Activated CD8-positive, alpha-beta T cell treated with anti-CD3 and anti-CD28 coated beads, Interleukin-2, amount 10 ng/mL, durations not matched to agents 7 days and 5 days (primary cell): ENCODE measurements around the gene POU6F2. TPM values are rescaled to one million over a fixed set of nuclear protein-coding genes. Genes with fewer than 3 reads are reported as not detected.

Experiments
- ATAC-seq: fragments of 150-1000 bp; cut with Tn5 transposase; one replicate; pipeline ENCODE4 v1.10.0; 2021; ENCODE audit warnings: moderate library complexity
- CTCF ChIA-PET: fragments of 350-600 bp; sonication (Branson Sonifier 250); formaldehyde crosslinking; loops from one replicate; lab custom pipeline; 2021; ENCODE audit warnings: antibody characterized with exemption; lab: Charles Lee
- POLR2A ChIA-PET: fragments of 350-600 bp; sonication (Branson Sonifier 250); formaldehyde crosslinking; loops from one replicate; lab custom pipeline; 2021; ENCODE audit warnings: antibody characterized with exemption; lab: Charles Lee
- DNase-seq: peaks from one replicate; pipeline ENCODE4 v3.0.0-alpha.2; 2020
- H3K27ac Mint-ChIP-seq: one replicate; pipeline ENCODE4 v1.8.0; 2021; ENCODE audit warnings: mild to moderate bottlenecking, mixed read lengths
- H3K27me3 Mint-ChIP-seq: one replicate; pipeline ENCODE4 v1.8.0; 2021; ENCODE audit warnings: low read depth, mixed read lengths
- H3K36me3 Mint-ChIP-seq: one replicate; pipeline ENCODE4 v1.8.0; 2021; ENCODE audit warnings: low read depth, mixed read lengths
- H3K4me1 Mint-ChIP-seq: one replicate; pipeline ENCODE4 v1.8.0; 2021; ENCODE audit warnings: low read depth, mixed read lengths
- H3K4me3 Mint-ChIP-seq: one replicate; pipeline ENCODE4 v1.8.0; 2021; ENCODE audit warnings: mild to moderate bottlenecking, mixed read lengths
- H3K9me3 Mint-ChIP-seq: one replicate; pipeline ENCODE4 v1.8.0; 2022; ENCODE audit warnings: mixed read lengths; ENCODE audit not compliant: insufficient read depth
- total RNA-seq, 2 experiments: library from RNA; stranded (reverse); gene quantifications; one replicate each; pipeline ENCODE4 v1.2.3, GENCODE V29; 2021

POU6F2 gene
- total RNA-seq, 2 experiments from 2014 or later = not detected

GRCh38 chr7:39392151-39392550 lies 414.4 kb downstream of the POU6F2 start:
- no peaks in the 10 kb centered on the region for H3K9me3 Mint-ChIP-seq
- ChIA-PET POLR2A (no interaction called here), CTCF (no interaction called here)
- H3K27ac Mint-ChIP-seq = no peak overlapping the region
- ATAC-seq (no peak), DNase-seq (no peak)
- no peaks in the 10 kb centered on the region for H3K4me1 Mint-ChIP-seq
- H3K36me3 Mint-ChIP-seq = no peaks in the 10 kb centered on the region
- peaks cover 15% of the 10 kb centered on the region for H3K27me3 Mint-ChIP-seq
- H3K4me3 Mint-ChIP-seq = no peak overlapping the region

GRCh38 chr7:39394105-39394680 lies 416.5 kb downstream of the POU6F2 start:
- POLR2A ChIA-PET = no interaction called here
- H3K27ac Mint-ChIP-seq = no peak overlapping the region
- CTCF ChIA-PET = no interaction called here
- DNase-seq = no peak
- H3K27me3 Mint-ChIP-seq = peaks cover 15% of the 10 kb centered on the region
- no peaks in the 10 kb centered on the region for H3K36me3 Mint-ChIP-seq
- H3K9me3 Mint-ChIP-seq = no peaks in the 10 kb centered on the region
- no peaks in the 10 kb centered on the region for H3K4me1 Mint-ChIP-seq
- ATAC-seq = no peak
- H3K4me3 Mint-ChIP-seq = no peak overlapping the region

- ATAC-seq (no peak), DNase-seq (no peak)
- Mint-ChIP-seq H3K9me3 (no peaks in the 10 kb centered on the region), H3K4me3 (no peak overlapping the region), H3K36me3 (no peaks in the 10 kb centered on the region), H3K4me1 (no peaks in the 10 kb centered on the region), H3K27ac (no peak overlapping the region), H3K27me3 (peaks cover 14% of the 10 kb centered on the region)
- CTCF ChIA-PET = no interaction called here
- POLR2A ChIA-PET = no interaction called here
These were observed 421.7 kb downstream of the POU6F2 start for GRCh38 chr7:39399458-39399857.

- ATAC-seq (no peak), DNase-seq (no peak)
- ChIA-PET POLR2A (no interaction called here), CTCF (no interaction called here)
- Mint-ChIP-seq H3K4me1 (no peaks in the 10 kb centered on the region), H3K4me3 (no peak overlapping the region), H3K27me3 (peaks cover 12% of the 10 kb centered on the region), H3K9me3 (no peaks in the 10 kb centered on the region), H3K27ac (no peak overlapping the region), H3K36me3 (no peaks in the 10 kb centered on the region)
These were observed 422.3 kb downstream of the POU6F2 start for GRCh38 chr7:39399986-39400385.

GRCh38 chr7:39400836-39401235 lies 423.1 kb downstream of the POU6F2 start:
- no peaks in the 10 kb centered on the region for H3K36me3 Mint-ChIP-seq
- ChIA-PET CTCF (no interaction called here), POLR2A (no interaction called here)
- H3K9me3 Mint-ChIP-seq = no peaks in the 10 kb centered on the region
- DNase-seq = no peak
- no peaks in the 10 kb centered on the region for H3K4me1 Mint-ChIP-seq
- H3K27ac Mint-ChIP-seq = no peak overlapping the region
- no peak overlapping the region for H3K4me3 Mint-ChIP-seq
- no peak for ATAC-seq
- H3K27me3 Mint-ChIP-seq = peaks cover 9% of the 10 kb centered on the region

- ATAC-seq (no peak), DNase-seq (no peak)
- no peak overlapping the region for H3K27ac Mint-ChIP-seq
- H3K4me1 Mint-ChIP-seq = no peaks in the 10 kb centered on the region
- no peaks in the 10 kb centered on the region for H3K9me3 Mint-ChIP-seq
- H3K4me3 Mint-ChIP-seq = no peak overlapping the region
- ChIA-PET POLR2A (interaction anchor here (0.6 kb wide), 1 partner anchor 13 kb away, joined by 3 read pairs; no protein-coding TSS in a partner anchor), CTCF (interaction anchor here (1.2 to 2.2 kb wide), 3 partner anchors 13 to 52 kb away, joined by 3 to 5 read pairs (median 3); no protein-coding TSS in a partner anchor)
- no peaks in the 10 kb centered on the region for H3K36me3 Mint-ChIP-seq
- peaks cover 11% of the 10 kb centered on the region for H3K27me3 Mint-ChIP-seq
These were observed 424.3 kb downstream of the POU6F2 start for GRCh38 chr7:39402034-39402433.

GRCh38 chr7:39404907-39405306 lies 427.2 kb downstream of the POU6F2 start:
- Mint-ChIP-seq H3K9me3 (no peaks in the 10 kb centered on the region), H3K36me3 (no peaks in the 10 kb centered on the region), H3K4me1 (no peaks in the 10 kb centered on the region), H3K4me3 (no peak overlapping the region), H3K27me3 (peaks cover 14% of the 10 kb centered on the region), H3K27ac (no peak overlapping the region)
- ATAC-seq = no peak
- ChIA-PET POLR2A (no interaction called here), CTCF (no interaction called here)
- DNase-seq = no peak

GRCh38 chr7:39405581-39405980 lies 427.9 kb downstream of the POU6F2 start:
- POLR2A ChIA-PET = no interaction called here
- H3K36me3 Mint-ChIP-seq = no peaks in the 10 kb centered on the region
- no peak overlapping the region for H3K27ac Mint-ChIP-seq
- peaks cover 14% of the 10 kb centered on the region for H3K27me3 Mint-ChIP-seq
- CTCF ChIA-PET = no interaction called here
- no peak for DNase-seq
- ATAC-seq = no peak
- no peaks in the 10 kb centered on the region for H3K4me1 Mint-ChIP-seq
- no peaks in the 10 kb centered on the region for H3K9me3 Mint-ChIP-seq
- no peak overlapping the region for H3K4me3 Mint-ChIP-seq

- H3K4me1 Mint-ChIP-seq = no peaks in the 10 kb centered on the region
- H3K27me3 Mint-ChIP-seq = peaks cover 15% of the 10 kb centered on the region
- no peak overlapping the region for H3K27ac Mint-ChIP-seq
- DNase-seq (no peak), ATAC-seq (no peak)
- ChIA-PET CTCF (no interaction called here), POLR2A (no interaction called here)
- no peaks in the 10 kb centered on the region for H3K9me3 Mint-ChIP-seq
- no peak overlapping the region for H3K4me3 Mint-ChIP-seq
- no peaks in the 10 kb centered on the region for H3K36me3 Mint-ChIP-seq
These were observed 428.8 kb downstream of the POU6F2 start for GRCh38 chr7:39406467-39406866.

- DNase-seq = no peak
- Mint-ChIP-seq H3K27me3 (peaks cover 20% of the 10 kb centered on the region), H3K36me3 (no peaks in the 10 kb centered on the region), H3K9me3 (no peaks in the 10 kb centered on the region), H3K4me1 (no peaks in the 10 kb centered on the region), H3K4me3 (no peak overlapping the region), H3K27ac (no peak overlapping the region)
- POLR2A ChIA-PET = no interaction called here
- no peak for ATAC-seq
- CTCF ChIA-PET = no interaction called here
These were observed 429.4 kb downstream of the POU6F2 start for GRCh38 chr7:39407137-39407536.

GRCh38 chr7:39407723-39408122 lies 430.0 kb downstream of the POU6F2 start:
- Mint-ChIP-seq H3K36me3 (no peaks in the 10 kb centered on the region), H3K4me1 (no peaks in the 10 kb centered on the region), H3K9me3 (no peaks in the 10 kb centered on the region), H3K27ac (no peak overlapping the region), H3K27me3 (peaks cover 22% of the 10 kb centered on the region), H3K4me3 (no peak overlapping the region)
- POLR2A ChIA-PET = no interaction called here
- DNase-seq (no peak), ATAC-seq (no peak)
- CTCF ChIA-PET = no interaction called here

GRCh38 chr7:39408906-39409305 lies 431.2 kb downstream of the POU6F2 start:
- no peaks in the 10 kb centered on the region for H3K9me3 Mint-ChIP-seq
- H3K27ac Mint-ChIP-seq = no peak overlapping the region
- ChIA-PET POLR2A (no interaction called here), CTCF (no interaction called here)
- H3K27me3 Mint-ChIP-seq = peaks cover 20% of the 10 kb centered on the region
- no peak overlapping the region for H3K4me3 Mint-ChIP-seq
- peaks cover under 1% of the 10 kb centered on the region for H3K4me1 Mint-ChIP-seq
- DNase-seq = no peak
- no peaks in the 10 kb centered on the region for H3K36me3 Mint-ChIP-seq
- ATAC-seq = no peak

- ATAC-seq = no peak
- CTCF ChIA-PET = no interaction called here
These were observed 432.9 kb downstream of the POU6F2 start for GRCh38 chr7:39410582-39410981.

More at GRCh38 chr7:39410582-39410981, 432.9 kb downstream of the POU6F2 start:
- DNase-seq = no peak
- Mint-ChIP-seq H3K9me3 (no peaks in the 10 kb centered on the region), H3K4me3 (no peak overlapping the region), H3K36me3 (no peaks in the 10 kb centered on the region), H3K27ac (no peak overlapping the region), H3K27me3 (peaks cover 30% of the 10 kb centered on the region), H3K4me1 (peaks cover 8% of the 10 kb centered on the region)
- POLR2A ChIA-PET = interaction anchor here (0.6 kb wide), 1 partner anchor 119 kb away, joined by 3 read pairs; no protein-coding TSS in a partner anchor
